ENCODE data around the gene TMEM141.
"Not testable (repeated sequence)": the region's sequence is repeated elsewhere in the genome, so short reads cannot be mapped to it uniquely, and the experiment has no call there.

The TMEM141 gene

GRCh38 chr9:136829981-136830885 lies 39.1 kb downstream of the TMEM141 start:
- H3K9ac ChIP-seq: no peak overlapping the region
- no peaks in the 10 kb centered on the region for H4K20me1 ChIP-seq (ENCODE audit: insufficient read depth)
- no peaks in the 10 kb centered on the region for H3K4me1 ChIP-seq (ENCODE audit: low read depth, poor library complexity, severe bottlenecking)
- TF ChIP-seq CTCF (conservative IDR thresholded peaks at IDR 0.05; ENCODE audit: low read depth, low read length): no peak
- no peak overlapping the region for H3K4me3 ChIP-seq (IDR thresholded peaks at IDR 0.05; ENCODE audit: insufficient read depth, low read depth, low read length)
- H3K4me2 ChIP-seq: no peak overlapping the region
- no peak overlapping the region for H3K27ac ChIP-seq
- H2AFZ ChIP-seq (ENCODE audit: low read depth): no peak overlapping the region
- no peaks in the 10 kb centered on the region for H3K27me3 ChIP-seq (ENCODE audit: insufficient read depth, low read depth)
- H3K79me2 ChIP-seq (ENCODE audit: insufficient read depth, low read depth): no peaks in the 10 kb centered on the region
- H3K36me3 ChIP-seq (ENCODE audit: insufficient read depth): no peaks in the 10 kb centered on the region

GRCh38 chr9:136831002-136831719 lies 40.0 kb downstream of the TMEM141 start:
- no peaks in the 10 kb centered on the region for H4K20me1 ChIP-seq (ENCODE audit: insufficient read depth)
- no peak overlapping the region for H3K4me2 ChIP-seq
- no peaks in the 10 kb centered on the region for H3K36me3 ChIP-seq (ENCODE audit: insufficient read depth)
- no peak overlapping the region for H2AFZ ChIP-seq (ENCODE audit: low read depth)
- no peak for TF ChIP-seq CTCF (conservative IDR thresholded peaks at IDR 0.05; ENCODE audit: low read depth, low read length)
- H3K27me3 ChIP-seq (ENCODE audit: insufficient read depth, low read depth): no peaks in the 10 kb centered on the region
- no peak overlapping the region for H3K9ac ChIP-seq
- no peaks in the 10 kb centered on the region for H3K79me2 ChIP-seq (ENCODE audit: insufficient read depth, low read depth)
- H3K27ac ChIP-seq: no peak overlapping the region
- no peak overlapping the region for H3K4me3 ChIP-seq (IDR thresholded peaks at IDR 0.05; ENCODE audit: insufficient read depth, low read depth, low read length)
- no peaks in the 10 kb centered on the region for H3K4me1 ChIP-seq (ENCODE audit: low read depth, poor library complexity, severe bottlenecking)

- Histone ChIP-seq H3K4me1 (ENCODE audit: low read depth, poor library complexity, severe bottlenecking) (no peaks in the 10 kb centered on the region), H3K27ac (no peak overlapping the region), H3K79me2 (ENCODE audit: insufficient read depth, low read depth) (no peaks in the 10 kb centered on the region), H2AFZ (ENCODE audit: low read depth) (no peak overlapping the region), H3K4me3 (IDR thresholded peaks at IDR 0.05; ENCODE audit: insufficient read depth, low read depth, low read length) (no peak overlapping the region), H3K36me3 (ENCODE audit: insufficient read depth) (no peaks in the 10 kb centered on the region), H3K9ac (no peak overlapping the region), H3K27me3 (ENCODE audit: insufficient read depth, low read depth) (no peaks in the 10 kb centered on the region), H4K20me1 (ENCODE audit: insufficient read depth) (no peaks in the 10 kb centered on the region), H3K4me2 (no peak overlapping the region)
- TF ChIP-seq CTCF (conservative IDR thresholded peaks at IDR 0.05; ENCODE audit: low read depth, low read length): no peak
Observed at GRCh38 chr9:136831720-136832104, 40.6 kb downstream of the TMEM141 start.

- Histone ChIP-seq H3K27ac (no peak overlapping the region), H3K27me3 (ENCODE audit: insufficient read depth, low read depth) (no peaks in the 10 kb centered on the region), H3K4me3 (IDR thresholded peaks at IDR 0.05; ENCODE audit: insufficient read depth, low read depth, low read length) (no peak overlapping the region), H3K9ac (no peak overlapping the region), H3K36me3 (ENCODE audit: insufficient read depth) (no peaks in the 10 kb centered on the region), H3K4me2 (no peak overlapping the region), H4K20me1 (ENCODE audit: insufficient read depth) (no peaks in the 10 kb centered on the region), H2AFZ (ENCODE audit: low read depth) (no peak overlapping the region), H3K4me1 (ENCODE audit: low read depth, poor library complexity, severe bottlenecking) (no peaks in the 10 kb centered on the region), H3K79me2 (ENCODE audit: insufficient read depth, low read depth) (no peaks in the 10 kb centered on the region)
- no peak for TF ChIP-seq CTCF (conservative IDR thresholded peaks at IDR 0.05; ENCODE audit: low read depth, low read length)
Observed at GRCh38 chr9:136832581-136832980, 41.4 kb downstream of the TMEM141 start.

GRCh38 chr9:136833381-136834048 lies 42.4 kb downstream of the TMEM141 start:
- H4K20me1 ChIP-seq (ENCODE audit: insufficient read depth); H2AFZ ChIP-seq (ENCODE audit: low read depth); H3K36me3 ChIP-seq (ENCODE audit: insufficient read depth); H3K27me3 ChIP-seq (ENCODE audit: insufficient read depth, low read depth); H3K27ac ChIP-seq; H3K4me2 ChIP-seq; H3K9ac ChIP-seq; H3K4me1 ChIP-seq (ENCODE audit: low read depth, poor library complexity, severe bottlenecking); H3K4me3 ChIP-seq (IDR thresholded peaks at IDR 0.05; ENCODE audit: insufficient read depth, low read depth, low read length); H3K79me2 ChIP-seq (ENCODE audit: insufficient read depth, low read depth): not testable (repeated sequence)
